ENCODE measurements around the gene POU2F1. TPM values are rescaled to one million over a fixed set of nuclear protein-coding genes. Genes with fewer than 3 reads are reported as not detected.
A peak's percentile ranks its signal among the peaks of the same experiment; 100 is the strongest.

POU2F1 gene
- total RNA-seq, 1 experiment from 2014 or later, result 29.6 TPM

DNA sequence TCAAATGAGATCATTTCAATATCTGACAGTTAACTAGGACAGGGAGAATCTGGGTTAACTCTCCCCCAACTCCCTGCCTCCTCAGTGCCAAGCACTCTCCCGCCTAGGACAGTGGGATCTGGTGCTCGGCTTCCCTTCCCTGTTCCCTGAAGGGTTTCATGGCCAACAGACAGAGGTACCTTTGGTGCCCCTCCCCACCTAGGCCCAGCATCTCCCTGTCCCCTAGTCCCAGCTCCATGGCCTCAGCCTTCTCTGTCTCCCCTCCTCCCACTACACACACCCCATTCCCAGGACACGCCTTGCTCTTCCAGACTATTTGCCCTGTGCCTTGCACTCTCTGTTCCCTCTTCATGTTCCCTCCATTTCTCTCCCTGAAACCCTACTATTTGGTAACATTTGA lies 220.5 kb downstream of the POU2F1 start:
- Mint-ChIP-seq H3K4me3 (ENCODE audit: unreplicated experiment) (no peak overlapping the region), H3K9me3 (ENCODE audit: unreplicated experiment) (no peaks in the 10 kb centered on the region), H3K27me3 (ENCODE audit: insufficient read depth, unreplicated experiment) (no peaks in the 10 kb centered on the region), H3K27ac (ENCODE audit: unreplicated experiment) (no peak overlapping the region), H3K4me1 (ENCODE audit: low read depth, unreplicated experiment) (no peaks in the 10 kb centered on the region), H3K36me3 (ENCODE audit: insufficient read depth, unreplicated experiment) (no peaks in the 10 kb centered on the region)
- CTCF ChIA-PET, result interaction anchor here (0.6 to 1.4 kb wide), 3 partner anchors 9 to 24 kb away, joined by 3 to 6 read pairs (median 3); no protein-coding TSS in a partner anchor
- H3K36me3 ChIP-seq (ENCODE audit: control insufficient read depth, insufficient read depth, low read length), result no peaks in the 10 kb centered on the region
- TF ChIP-seq, protein P1, sequence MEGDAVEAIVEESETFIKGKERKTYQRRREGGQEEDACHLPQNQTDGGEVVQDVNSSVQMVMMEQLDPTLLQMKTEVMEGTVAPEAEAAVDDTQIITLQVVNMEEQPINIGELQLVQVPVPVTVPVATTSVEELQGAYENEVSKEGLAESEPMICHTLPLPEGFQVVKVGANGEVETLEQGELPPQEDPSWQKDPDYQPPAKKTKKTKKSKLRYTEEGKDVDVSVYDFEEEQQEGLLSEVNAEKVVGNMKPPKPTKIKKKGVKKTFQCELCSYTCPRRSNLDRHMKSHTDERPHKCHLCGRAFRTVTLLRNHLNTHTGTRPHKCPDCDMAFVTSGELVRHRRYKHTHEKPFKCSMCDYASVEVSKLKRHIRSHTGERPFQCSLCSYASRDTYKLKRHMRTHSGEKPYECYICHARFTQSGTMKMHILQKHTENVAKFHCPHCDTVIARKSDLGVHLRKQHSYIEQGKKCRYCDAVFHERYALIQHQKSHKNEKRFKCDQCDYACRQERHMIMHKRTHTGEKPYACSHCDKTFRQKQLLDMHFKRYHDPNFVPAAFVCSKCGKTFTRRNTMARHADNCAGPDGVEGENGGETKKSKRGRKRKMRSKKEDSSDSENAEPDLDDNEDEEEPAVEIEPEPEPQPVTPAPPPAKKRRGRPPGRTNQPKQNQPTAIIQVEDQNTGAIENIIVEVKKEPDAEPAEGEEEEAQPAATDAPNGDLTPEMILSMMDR (IDR thresholded peaks at IDR 0.05; ENCODE audit: insufficient read depth in 1 of 2, low read depth in 1 of 2, low read length in 1 of 2, severe bottlenecking in 1 of 2, unreplicated experiment in 1 of 2), result no peak
- intact Hi-C loops (cut with micrococcal nuclease; ENCODE audit: unreplicated experiment), result no loop called here
- POLR2A ChIA-PET, result no interaction called here
- no peak overlapping the region for H3K4me3 ChIP-seq (ENCODE audit: low read depth, low read length)
- DNase-seq, result no peak
- BruUV-seq (replicated peaks), result no TSS peak
- no peaks in the 10 kb centered on the region for H3K4me1 ChIP-seq
- H3K9me3 ChIP-seq, result no peaks in the 10 kb centered on the region
- H3K27me3 ChIP-seq (replicated peaks; ENCODE audit: control insufficient read depth, insufficient read depth, low read length), result no peaks in the 10 kb centered on the region

DNA sequence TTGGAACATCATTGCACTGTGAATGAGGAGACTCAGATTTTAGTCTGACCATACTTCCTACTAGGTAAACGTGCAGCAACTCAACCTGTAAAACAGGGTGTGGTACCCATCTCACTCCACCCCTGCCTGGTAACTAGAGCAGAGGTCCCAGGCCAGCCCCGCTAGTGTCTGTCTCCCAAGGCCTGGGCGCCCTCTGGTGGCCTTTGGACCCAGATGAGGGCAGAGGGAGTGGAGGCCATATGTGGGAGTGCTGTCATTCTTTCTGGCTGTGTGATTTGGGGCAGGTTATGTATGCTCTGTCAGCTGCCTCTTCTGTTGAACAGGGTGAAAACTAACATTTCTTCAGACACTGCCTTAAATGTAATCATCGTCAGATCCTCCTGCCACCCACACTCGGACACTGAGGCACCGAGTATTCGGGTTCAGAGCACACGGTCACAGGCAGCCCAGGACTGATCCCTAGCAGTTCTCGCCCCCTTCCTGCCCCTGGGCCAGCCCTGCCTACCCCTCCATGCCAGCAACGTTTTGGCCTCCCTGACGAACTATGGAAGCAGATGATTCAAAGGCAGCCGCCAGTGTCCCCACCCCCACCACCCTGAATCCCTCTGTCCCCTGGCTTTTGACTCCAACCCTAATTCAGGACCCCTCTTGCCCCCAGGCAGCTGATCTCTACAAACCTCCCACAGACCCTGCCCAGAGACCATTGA lies 221.6 kb downstream of the POU2F1 start:
- Histone ChIP-seq H3K9me3 (no peaks in the 10 kb centered on the region), H3K27me3 (replicated peaks; ENCODE audit: control insufficient read depth, insufficient read depth, low read length) (no peaks in the 10 kb centered on the region), H3K36me3 (ENCODE audit: control insufficient read depth, insufficient read depth, low read length) (no peaks in the 10 kb centered on the region), H3K4me3 (ENCODE audit: low read depth, low read length) (no peak overlapping the region), H3K4me1 (no peaks in the 10 kb centered on the region)
- no peaks in the 10 kb centered on the region for H3K36me3 Mint-ChIP-seq (ENCODE audit: insufficient read depth, unreplicated experiment)
- H3K27ac Mint-ChIP-seq (ENCODE audit: unreplicated experiment), result no peak overlapping the region
- no peaks in the 10 kb centered on the region for H3K9me3 Mint-ChIP-seq (ENCODE audit: unreplicated experiment)
- no peak overlapping the region for H3K4me3 Mint-ChIP-seq (ENCODE audit: unreplicated experiment)
- peak; percentile 92 to 93 for DNase-seq
- intact Hi-C loops (cut with micrococcal nuclease; ENCODE audit: unreplicated experiment), result loop anchor here (1.0 to 2.0 kb wide), 4 partner anchors 33 to 376 kb away; no protein-coding TSS in a partner anchor
- ChIA-PET CTCF (no interaction called here), POLR2A (no interaction called here)
- H3K27me3 Mint-ChIP-seq (ENCODE audit: insufficient read depth, unreplicated experiment), result no peaks in the 10 kb centered on the region
- TF ChIP-seq, protein P1 (IDR thresholded peaks at IDR 0.05; ENCODE audit: insufficient read depth in 1 of 2, low read depth in 1 of 2, low read length in 1 of 2, severe bottlenecking in 1 of 2, unreplicated experiment in 1 of 2), result peak; percentile 90 to 94
- BruUV-seq (replicated peaks), result no TSS peak
- no peaks in the 10 kb centered on the region for H3K4me1 Mint-ChIP-seq (ENCODE audit: low read depth, unreplicated experiment)

DNA sequence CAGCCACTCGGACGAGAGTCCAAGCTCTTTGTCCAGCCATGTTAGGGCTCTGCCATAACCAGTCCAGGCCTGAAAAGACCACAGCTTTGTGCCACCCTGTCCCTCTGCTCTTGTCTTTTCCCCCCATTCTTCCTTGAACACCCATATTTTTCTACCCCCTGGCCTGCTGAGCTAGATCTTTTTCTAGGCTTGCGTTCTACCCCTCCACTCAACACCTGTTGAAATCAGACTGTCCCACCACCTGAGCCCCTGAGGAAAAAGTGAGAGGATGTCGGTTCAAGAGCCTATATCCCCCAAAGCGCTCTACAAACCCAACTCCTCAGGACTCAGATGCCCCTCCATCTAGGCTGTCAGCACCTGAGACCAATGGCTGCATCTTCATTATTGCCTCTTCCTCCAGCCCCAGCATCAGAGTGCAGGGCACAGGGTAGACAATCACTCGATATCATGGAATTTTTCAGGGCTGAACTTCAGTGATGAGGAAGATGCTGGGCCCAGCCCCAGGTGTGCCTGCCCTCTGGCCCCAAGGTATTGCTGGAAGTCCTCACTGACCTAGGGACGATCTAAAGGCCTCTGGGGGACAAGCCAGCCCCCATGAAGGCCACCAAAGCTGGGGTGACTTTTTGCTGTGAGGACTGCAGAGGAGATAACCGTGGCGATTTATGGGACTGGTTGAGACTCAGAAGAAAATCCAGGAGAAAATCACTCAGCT lies 222.3 kb downstream of the POU2F1 start:
- Histone ChIP-seq H3K27me3 (replicated peaks; ENCODE audit: control insufficient read depth, insufficient read depth, low read length) (no peaks in the 10 kb centered on the region), H3K4me1 (no peaks in the 10 kb centered on the region), H3K9me3 (no peaks in the 10 kb centered on the region), H3K36me3 (ENCODE audit: control insufficient read depth, insufficient read depth, low read length) (no peaks in the 10 kb centered on the region), H3K4me3 (ENCODE audit: low read depth, low read length) (no peak overlapping the region)
- H3K4me3 Mint-ChIP-seq (ENCODE audit: unreplicated experiment), result no peak overlapping the region
- no peak overlapping the region for H3K27ac Mint-ChIP-seq (ENCODE audit: unreplicated experiment)
- no TSS peak for BruUV-seq (replicated peaks)
- no peaks in the 10 kb centered on the region for H3K36me3 Mint-ChIP-seq (ENCODE audit: insufficient read depth, unreplicated experiment)
- intact Hi-C loops (cut with micrococcal nuclease; ENCODE audit: unreplicated experiment), result loop anchor here (1.0 to 2.0 kb wide), 4 partner anchors 34 to 377 kb away; no protein-coding TSS in a partner anchor
- CTCF ChIA-PET, result interaction anchor here (1.0 kb wide), 1 partner anchor 34 kb away, joined by 3 read pairs; no protein-coding TSS in a partner anchor
- TF ChIP-seq, protein P1 (IDR thresholded peaks at IDR 0.05; ENCODE audit: insufficient read depth in 1 of 2, low read depth in 1 of 2, low read length in 1 of 2, severe bottlenecking in 1 of 2, unreplicated experiment in 1 of 2), result no peak
- no peaks in the 10 kb centered on the region for H3K4me1 Mint-ChIP-seq (ENCODE audit: low read depth, unreplicated experiment)
- no peaks in the 10 kb centered on the region for H3K27me3 Mint-ChIP-seq (ENCODE audit: insufficient read depth, unreplicated experiment)
- no peaks in the 10 kb centered on the region for H3K9me3 Mint-ChIP-seq (ENCODE audit: unreplicated experiment)
- POLR2A ChIA-PET, result no interaction called here
- DNase-seq, result no peak

Data from Caco-2 (cell line).